GM12873 (cell line): Measurements from ENCODE around the gene LIPK.

Source experiments
- CTCF ChIP-seq: IDR thresholded peaks from 2 replicates; pipeline ENCODE4 v1.5.1; 2012; ENCODE audit warnings: low read depth, mild to moderate bottlenecking, moderate library complexity, low read length, control low read depth; ENCODE audit not compliant: insufficient read depth; ENCODE audit errors: missing control alignments

LIPK gene

GRCh38 chr10:88689366-88689765 lies 16.7 kb upstream of the LIPK start:
- no peak for TF ChIP-seq CTCF

- no peak for TF ChIP-seq CTCF
Measured at GRCh38 chr10:88693392-88694020, 12.5 kb upstream of the LIPK start.

GRCh38 chr10:88702848-88703597 lies 3.0 kb upstream of the LIPK start:
- no peak for TF ChIP-seq CTCF

GRCh38 chr10:88707429-88708155 lies 1.5 kb downstream of the LIPK start:
- TF ChIP-seq CTCF, result no peak

- no peak for TF ChIP-seq CTCF
Measured at GRCh38 chr10:88715517-88715916, 9.5 kb downstream of the LIPK start.

GRCh38 chr10:88721392-88721791 lies 15.3 kb downstream of the LIPK start:
- TF ChIP-seq CTCF, result no peak

- TF ChIP-seq CTCF, result no peak
Measured at GRCh38 chr10:88725798-88726197, 19.7 kb downstream of the LIPK start.
